ENCODE results near the gene MSH4.
"Not testable (repeated sequence)": the region's sequence is repeated elsewhere in the genome, so short reads cannot be mapped to it uniquely, and the experiment has no call there.

The MSH4 gene

GRCh38 chr1:75796376-75797272 lies at the start of gene MSH4:
TSS of gene MSH4 (plus strand) at chr1:75796882. CDS start at chr1:75796986, 104 bp downstream.
- no peak for DNase-seq (ENCODE audit: low read depth in 2 of 2, low spot score in 1 of 2)

GRCh38 chr1:75757210-75757609 lies 39.5 kb upstream of the MSH4 start:
- not testable (repeated sequence) for DNase-seq (ENCODE audit: low read depth in 2 of 2, low spot score in 1 of 2)

GRCh38 chr1:75758543-75758942 lies 38.1 kb upstream of the MSH4 start:
- not testable (repeated sequence) for DNase-seq (ENCODE audit: low read depth in 2 of 2, low spot score in 1 of 2)

GRCh38 chr1:75764057-75764655 lies 32.5 kb upstream of the MSH4 start:
- no peak for DNase-seq (ENCODE audit: low read depth in 2 of 2, low spot score in 1 of 2)

- no peak for DNase-seq (ENCODE audit: low read depth in 2 of 2, low spot score in 1 of 2)
Measured at GRCh38 chr1:75765697-75766355, 30.9 kb upstream of the MSH4 start.

GRCh38 chr1:75768016-75768415 lies 28.7 kb upstream of the MSH4 start:
- no peak for DNase-seq (ENCODE audit: low read depth in 2 of 2, low spot score in 1 of 2)

- no peak for DNase-seq (ENCODE audit: low read depth in 2 of 2, low spot score in 1 of 2)
Measured at GRCh38 chr1:75770761-75771160, 25.9 kb upstream of the MSH4 start.

GRCh38 chr1:75771978-75772377 lies 24.7 kb upstream of the MSH4 start:
- DNase-seq (ENCODE audit: low read depth in 2 of 2, low spot score in 1 of 2), result no peak

GRCh38 chr1:75777812-75778211 lies 18.9 kb upstream of the MSH4 start:
- DNase-seq (ENCODE audit: low read depth in 2 of 2, low spot score in 1 of 2), result not testable (repeated sequence)

GRCh38 chr1:75778694-75779093 lies 18.0 kb upstream of the MSH4 start:
- DNase-seq (ENCODE audit: low read depth in 2 of 2, low spot score in 1 of 2), result not testable (repeated sequence)

GRCh38 chr1:75780183-75780582 lies 16.5 kb upstream of the MSH4 start:
- DNase-seq (ENCODE audit: low read depth in 2 of 2, low spot score in 1 of 2), result not testable (repeated sequence)

GRCh38 chr1:75783920-75784319 lies 12.8 kb upstream of the MSH4 start:
- DNase-seq (ENCODE audit: low read depth in 2 of 2, low spot score in 1 of 2), result not testable (repeated sequence)

GRCh38 chr1:75785320-75785982 lies 11.2 kb upstream of the MSH4 start:
- no peak for DNase-seq (ENCODE audit: low read depth in 2 of 2, low spot score in 1 of 2)

GRCh38 chr1:75785983-75786853 lies 10.5 kb upstream of the MSH4 start, which contains the start of gene RABGGTB:
TSS of gene RABGGTB (plus strand) at chr1:75786256. CDS start at chr1:75786272, 16 bp downstream.
- DNase-seq (ENCODE audit: low read depth in 2 of 2, low spot score in 1 of 2), result peak; percentile 84 to 85

- DNase-seq (ENCODE audit: low read depth in 2 of 2, low spot score in 1 of 2), result no peak
Measured at GRCh38 chr1:75786901-75787493, 9.7 kb upstream of the MSH4 start.

- no peak for DNase-seq (ENCODE audit: low read depth in 2 of 2, low spot score in 1 of 2)
Measured at GRCh38 chr1:75787524-75787923, 9.2 kb upstream of the MSH4 start.

GRCh38 chr1:75789988-75790387 lies 6.7 kb upstream of the MSH4 start:
- no peak for DNase-seq (ENCODE audit: low read depth in 2 of 2, low spot score in 1 of 2)

GRCh38 chr1:75791022-75791421 lies 5.7 kb upstream of the MSH4 start:
- no peak for DNase-seq (ENCODE audit: low read depth in 2 of 2, low spot score in 1 of 2)

GRCh38 chr1:75792091-75792490 lies 4.6 kb upstream of the MSH4 start:
- DNase-seq (ENCODE audit: low read depth in 2 of 2, low spot score in 1 of 2), result no peak

- no peak for DNase-seq (ENCODE audit: low read depth in 2 of 2, low spot score in 1 of 2)
Measured at GRCh38 chr1:75794382-75794781, 2.3 kb upstream of the MSH4 start.

Data from stimulated activated CD8-positive, alpha-beta memory T cell treated with anti-CD3 and anti-CD28 coated beads, Interleukin-4, amount 100 ng/mL, for 4 hours (primary cell).